SIG-M5 (cell line): ENCODE measurements around the gene ZEB1.

Experiments
- DNase-seq: peaks from one replicate; lab custom pipeline; 2025; lab: John Stamatoyannopoulos, UW

The ZEB1 gene

DNA sequence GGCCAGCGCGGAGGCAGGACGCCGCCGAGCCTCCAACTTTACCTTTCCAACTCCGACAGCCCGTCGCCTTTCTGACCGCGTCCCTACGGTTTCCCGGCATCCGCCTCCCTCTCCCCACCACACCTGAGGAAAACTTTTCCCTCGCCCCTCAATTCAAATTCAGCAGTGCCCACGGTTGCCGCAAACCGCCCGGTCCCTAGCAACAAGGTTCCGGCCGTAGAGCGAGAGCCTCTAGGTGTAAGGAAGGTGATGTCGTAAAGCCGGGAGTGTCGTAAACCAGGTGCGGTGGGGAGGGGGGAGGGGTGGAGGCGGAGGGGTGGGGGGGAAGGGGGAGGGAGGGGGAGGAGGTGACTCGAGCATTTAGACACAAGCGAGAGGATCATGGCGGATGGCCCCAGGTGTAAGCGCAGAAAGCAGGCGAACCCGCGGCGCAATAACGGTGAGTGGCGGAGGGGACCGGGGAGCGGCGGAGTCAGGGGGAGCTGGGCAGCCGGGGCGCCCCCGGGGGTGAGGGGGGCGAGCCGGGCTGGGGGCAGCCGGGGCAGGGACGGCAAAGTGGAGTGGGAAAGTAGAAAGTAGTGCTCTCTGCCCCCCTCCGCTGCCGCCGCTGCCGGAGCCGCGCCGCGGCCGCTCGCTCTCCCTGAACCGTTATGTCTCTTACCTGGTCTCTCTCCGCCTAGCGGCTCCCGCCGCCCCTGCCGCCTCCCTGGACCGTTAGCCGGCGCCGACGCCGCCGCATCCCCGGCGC lies at the start of gene ZEB1:
TSS of gene ZEB1 (plus strand) at position 363 of the 748 bp plus-strand sequence. CDS start at position 382, 19 bp downstream.
- no peak for DNase-seq

DNA sequence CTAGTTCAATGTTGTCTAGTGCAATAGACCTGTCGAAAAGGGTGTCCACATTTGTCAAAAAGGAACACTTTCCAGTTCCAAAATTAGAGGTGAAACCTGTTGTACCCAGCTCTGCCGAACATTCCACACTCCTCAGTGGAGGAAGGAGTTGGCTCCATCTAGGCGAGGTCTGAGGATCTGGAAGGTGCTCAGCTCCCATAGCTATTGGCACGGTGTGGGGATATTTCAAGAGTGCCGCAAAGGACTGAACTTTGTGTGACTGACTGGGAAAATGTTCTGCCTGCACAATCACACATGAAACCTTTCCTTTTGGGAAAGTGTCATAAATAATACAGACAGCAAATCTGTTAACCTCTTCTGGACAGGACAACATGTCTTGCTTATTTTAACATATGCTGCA lies 48.1 kb upstream of the ZEB1 start:
- no peak for DNase-seq

DNA sequence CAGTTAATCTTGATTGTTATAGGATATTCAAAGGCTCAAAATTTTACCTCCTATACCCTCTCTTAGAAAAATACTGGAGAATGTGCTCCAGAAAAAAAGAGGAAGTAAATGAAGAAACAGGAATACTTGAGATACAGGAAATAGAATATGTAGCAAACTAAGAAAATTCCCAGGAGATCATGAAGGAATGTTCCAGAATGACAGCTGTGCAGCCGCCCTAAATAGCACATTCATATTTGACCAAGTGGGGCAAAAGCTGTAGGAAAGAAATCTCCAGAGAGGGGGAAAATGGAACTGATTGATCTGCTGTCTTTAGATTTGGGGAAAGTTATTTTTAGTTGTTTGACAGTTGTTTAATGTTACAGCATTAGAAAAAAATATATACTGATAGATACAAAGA lies 46.2 kb upstream of the ZEB1 start:
- no peak for DNase-seq

DNA sequence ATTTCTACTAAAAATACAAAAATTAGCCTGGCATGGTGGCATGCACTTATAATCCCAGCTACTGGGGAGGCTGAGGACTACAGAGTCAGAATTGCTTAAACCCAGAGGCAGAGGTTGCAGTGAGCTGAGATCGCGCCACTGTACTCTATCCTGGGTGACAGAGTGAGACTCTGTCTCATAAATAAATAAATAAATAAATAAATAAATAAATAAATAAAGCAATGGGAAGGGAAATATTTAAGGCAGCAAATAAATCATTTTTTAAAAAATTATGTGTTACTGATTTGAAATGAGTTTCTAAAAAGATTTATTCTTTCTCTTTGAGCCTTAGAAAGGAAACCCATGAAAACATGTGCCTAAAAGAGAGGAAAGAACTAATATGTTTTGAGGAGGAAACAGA lies 45.2 kb upstream of the ZEB1 start:
- no peak for DNase-seq

DNA sequence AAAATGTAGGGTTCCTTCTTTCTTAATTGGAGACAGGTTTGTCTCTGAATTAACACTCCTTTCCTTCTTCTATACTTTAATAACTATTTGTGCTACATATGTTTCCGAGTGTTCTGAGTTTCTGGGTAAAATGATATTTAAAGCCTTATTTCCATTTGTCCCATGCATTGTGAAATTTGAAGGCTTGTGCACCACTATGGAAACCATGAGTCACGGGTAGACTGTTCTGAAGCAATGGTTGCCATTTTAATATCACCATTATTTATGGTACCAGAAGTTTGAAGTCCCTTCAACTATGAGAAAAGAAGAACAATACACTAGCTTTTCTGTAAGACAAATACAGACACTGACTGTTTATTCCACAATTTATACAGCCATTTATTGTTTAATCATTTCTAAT lies 44.7 kb upstream of the ZEB1 start:
- no peak for DNase-seq

DNA sequence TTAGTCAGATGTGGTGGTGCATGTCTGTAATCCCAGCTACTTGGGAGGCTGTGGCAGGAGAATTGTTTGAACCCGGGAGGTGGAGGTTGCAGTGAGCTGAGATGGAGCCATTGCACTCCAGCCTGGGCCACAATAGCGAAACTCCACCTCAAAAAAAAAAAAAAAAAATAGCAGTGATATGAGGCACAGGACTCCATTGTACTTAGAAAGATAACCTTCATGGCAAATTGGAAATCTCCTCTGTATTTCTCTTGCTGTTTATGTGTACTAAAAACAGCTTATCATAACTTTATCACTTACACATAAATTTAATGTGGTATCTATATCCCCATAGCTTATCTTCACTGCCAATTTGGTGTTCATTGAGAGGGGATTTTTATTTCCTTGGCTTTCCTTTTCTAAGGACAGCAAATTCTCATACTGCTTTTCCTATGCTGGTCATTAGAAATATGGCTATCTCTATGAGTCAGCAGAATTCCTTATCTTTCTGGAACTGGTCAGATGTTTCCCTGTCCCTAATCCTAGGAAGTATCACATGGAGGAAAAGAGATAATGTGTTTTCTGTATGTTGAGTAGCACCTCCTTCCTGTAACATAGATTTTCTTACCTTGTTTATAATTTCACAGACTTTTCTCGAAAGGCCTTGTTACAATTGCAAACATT lies 40.6 kb upstream of the ZEB1 start:
- DNase-seq, result no peak

DNA sequence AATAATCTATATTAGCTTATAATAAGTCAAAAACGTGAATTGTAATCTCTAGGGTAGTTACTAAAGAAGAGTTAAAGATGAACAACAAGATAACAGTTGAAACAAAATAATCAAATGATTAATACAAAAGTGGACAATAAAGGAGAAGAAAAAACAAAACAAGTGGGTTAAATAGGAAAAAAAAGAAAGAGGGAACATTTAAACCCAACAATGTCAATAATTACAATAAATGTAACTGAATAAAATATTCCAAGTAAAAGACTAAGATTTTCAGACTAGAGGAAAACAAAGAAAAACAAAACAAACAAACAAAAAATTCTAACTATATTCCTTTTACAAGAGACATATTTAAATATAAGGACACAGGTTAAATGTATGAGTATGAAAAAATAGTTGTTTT lies 38.0 kb upstream of the ZEB1 start:
- no peak for DNase-seq

DNA sequence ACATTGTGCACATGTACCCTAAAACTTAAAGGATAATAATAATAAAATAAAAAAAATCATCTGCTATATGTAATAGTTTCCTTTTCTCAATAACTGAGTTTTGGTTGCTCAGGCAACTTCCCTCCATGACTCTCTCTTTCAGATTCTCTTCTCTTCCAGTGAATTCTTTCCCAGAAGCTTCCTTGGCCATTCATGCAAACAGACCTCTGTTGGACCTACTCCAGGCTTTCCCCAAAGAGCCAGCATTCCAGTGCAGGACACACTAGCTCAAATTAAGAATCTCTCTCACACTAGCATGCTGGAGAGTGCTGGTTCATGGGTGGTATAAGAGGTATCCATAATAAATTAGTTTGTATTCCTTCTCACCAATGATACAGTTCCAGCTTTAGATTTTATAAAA lies 31.0 kb upstream of the ZEB1 start:
- DNase-seq, result no peak

DNA sequence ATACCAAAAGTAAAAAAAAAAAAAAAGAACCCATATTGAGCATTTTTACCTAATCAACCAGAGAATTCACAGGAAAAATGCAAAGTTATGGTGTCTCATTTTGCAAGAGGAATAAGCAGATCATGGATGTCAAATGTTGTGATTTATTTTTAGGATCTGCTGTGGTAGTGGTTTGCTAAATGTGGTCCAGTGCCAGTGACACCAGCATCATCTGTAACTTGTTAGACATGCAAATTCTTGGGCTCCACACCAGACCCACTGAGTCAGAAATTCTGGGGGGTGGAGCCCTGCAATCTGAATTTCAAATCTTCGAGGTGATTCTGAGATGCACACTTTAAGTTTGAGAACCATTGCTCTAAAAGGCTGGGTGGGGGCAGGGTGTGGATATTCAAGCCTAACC lies 30.1 kb upstream of the ZEB1 start:
- DNase-seq, result no peak

DNA sequence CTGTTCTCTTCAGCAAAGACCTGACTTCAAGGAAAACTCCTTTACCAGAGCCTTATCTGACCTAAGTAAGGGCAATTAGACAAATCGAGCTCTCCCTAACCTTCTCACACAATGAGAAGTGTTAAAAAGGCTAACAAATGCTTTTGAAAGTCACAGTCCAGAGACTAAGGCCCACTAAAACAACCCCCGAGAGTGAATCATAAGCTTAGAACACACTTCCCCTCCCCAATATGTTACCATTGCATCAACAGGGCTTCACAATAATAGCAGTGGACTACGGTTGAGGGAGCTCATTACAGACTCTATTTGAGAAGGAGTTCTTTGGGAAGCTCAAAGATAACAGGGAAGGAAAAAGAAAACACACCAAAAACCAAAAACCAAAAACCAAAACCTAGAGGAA lies 28.6 kb upstream of the ZEB1 start:
- DNase-seq, result no peak

DNA sequence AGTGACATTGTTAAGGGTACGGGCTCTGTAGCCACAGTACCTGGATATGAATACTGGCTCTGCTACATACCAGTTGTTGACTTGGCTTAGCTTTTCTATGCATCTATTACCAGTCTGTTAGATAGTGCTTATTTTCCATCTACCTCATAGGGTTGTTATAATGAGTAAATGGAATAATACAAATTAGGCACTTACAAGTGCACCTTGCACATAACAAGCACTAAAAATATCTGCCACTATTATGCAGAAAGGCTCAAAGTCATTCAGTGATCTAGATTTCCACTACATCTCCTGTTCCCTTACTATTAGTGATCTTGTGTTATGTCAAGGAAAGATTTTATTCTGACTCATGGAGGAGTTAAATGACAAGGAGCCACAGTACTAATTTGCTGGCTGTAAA lies 27.9 kb upstream of the ZEB1 start:
- no peak for DNase-seq

DNA sequence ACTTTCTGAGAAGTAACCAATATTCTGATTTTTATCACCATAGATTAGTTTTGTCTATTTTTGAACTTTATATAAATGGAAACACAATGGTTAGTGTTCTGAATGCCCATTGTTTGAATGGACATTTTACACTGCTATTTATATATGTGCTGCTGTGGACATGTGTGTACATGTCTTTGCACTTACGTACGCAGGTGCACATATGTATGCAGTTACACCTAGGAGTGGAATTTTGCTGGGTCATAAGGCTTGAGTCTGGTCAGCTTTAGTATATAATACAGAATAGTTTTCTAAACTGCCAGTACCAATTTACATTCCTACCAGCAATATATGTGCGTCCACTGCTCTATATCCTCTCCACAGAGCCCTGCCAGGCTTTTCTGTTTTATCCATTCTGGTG lies 24.5 kb upstream of the ZEB1 start:
- DNase-seq, result no peak

DNA sequence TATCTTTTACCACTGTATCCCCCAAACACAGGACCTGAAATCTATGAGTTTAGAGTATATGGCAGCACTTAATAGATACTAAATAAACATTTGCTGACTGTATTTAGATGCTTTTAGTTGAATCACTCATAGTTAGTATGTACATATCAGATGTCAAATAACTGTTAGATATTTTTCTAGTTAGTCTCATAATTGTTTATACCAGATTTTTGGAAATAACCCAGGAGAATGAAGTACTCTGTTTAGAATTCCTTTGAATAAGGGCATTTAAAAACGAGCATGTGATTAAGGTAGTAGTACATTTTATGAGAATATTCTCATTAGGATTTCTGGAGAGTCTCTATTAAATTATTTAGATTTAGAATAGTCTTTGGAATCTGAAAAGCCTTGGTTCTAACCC lies 22.3 kb upstream of the ZEB1 start:
- no peak for DNase-seq

DNA sequence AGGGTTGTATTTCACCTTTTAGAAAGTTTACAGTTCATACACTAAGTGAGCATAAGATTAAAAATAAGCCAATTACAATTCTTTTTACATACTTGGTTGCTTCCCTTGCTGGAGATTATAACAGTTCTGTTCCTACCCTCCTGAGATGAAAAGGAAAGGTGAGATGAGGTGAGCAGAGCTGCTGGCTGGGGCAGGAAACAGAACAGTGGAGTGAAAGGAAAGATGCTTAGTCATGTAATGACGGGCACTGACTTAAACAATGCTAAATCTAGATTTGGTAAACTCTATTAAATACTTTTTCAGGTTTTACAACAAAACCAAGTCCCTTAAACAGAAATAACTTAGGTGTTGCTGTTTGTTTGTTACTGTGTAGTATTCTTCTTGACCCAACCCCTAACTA lies 19.9 kb upstream of the ZEB1 start:
- no peak for DNase-seq

DNA sequence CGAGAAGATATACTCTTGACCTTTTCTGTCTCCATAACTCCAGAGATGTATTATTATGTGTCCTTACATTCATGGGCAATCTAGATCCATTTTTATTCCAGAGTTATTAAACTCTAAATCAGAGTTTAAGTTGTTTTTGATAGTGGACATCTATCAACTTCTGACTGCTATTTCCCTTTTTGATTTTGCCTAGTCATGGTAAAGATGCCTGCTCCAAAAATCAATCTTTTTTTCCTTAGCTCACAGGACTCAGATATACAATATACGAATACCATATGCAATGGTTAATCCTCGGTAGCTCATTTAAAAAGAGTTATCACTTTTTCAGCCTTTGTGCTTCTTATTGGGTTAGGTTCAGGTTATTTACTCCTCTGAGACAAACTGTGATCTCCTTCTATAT lies 15.8 kb upstream of the ZEB1 start:
- no peak for DNase-seq

DNA sequence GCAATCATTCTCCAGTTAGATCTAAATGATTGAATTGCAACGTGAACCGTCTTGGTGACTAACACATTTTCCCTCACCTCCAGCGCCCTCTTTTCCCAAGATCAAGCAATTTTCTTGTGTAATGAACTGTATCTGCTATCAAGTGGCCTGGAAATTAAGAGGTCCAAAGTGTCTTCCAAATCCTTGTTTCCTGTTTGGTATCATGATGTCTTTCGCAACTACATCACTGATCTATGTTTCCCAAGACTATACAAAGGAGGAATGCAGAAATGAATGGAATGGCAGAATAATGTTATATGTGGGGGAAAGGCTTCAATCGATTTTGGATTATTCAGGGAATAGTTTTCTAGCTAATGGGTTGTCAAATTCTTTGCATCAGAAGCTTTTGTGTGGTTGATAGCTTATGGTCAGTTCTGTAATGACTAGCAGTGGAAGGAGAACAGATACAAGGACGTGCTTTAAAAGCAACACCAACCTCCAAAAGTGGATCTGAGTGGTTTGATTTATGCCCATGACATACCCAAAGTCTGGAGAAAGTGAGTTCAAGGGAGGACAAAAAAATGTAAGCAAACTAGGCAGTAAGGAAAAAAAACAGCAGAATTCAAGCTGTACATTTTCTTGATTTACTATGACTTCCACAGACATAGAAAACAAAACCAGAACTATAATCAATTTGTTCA lies 14.6 kb upstream of the ZEB1 start:
- no peak for DNase-seq

DNA sequence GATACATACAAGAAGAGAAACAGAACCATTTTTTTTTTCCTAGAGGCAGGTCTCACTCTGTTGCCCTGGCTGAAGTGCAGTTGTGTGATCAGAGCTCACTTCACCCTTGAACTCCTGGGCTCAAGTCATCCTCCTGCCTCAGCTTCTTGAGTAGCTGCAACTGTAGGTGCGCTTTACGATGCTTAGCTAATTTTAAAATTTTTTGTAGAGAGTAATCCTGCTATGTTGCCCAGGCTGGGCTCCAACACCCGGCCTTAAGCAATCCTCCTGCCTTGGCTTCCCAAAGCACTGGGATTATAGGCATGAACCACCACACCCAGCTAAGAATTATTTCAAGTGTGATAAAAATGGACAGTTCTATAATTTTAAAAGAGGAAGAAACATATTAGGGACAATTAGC lies 5.6 kb upstream of the ZEB1 start:
- DNase-seq, result no peak

DNA sequence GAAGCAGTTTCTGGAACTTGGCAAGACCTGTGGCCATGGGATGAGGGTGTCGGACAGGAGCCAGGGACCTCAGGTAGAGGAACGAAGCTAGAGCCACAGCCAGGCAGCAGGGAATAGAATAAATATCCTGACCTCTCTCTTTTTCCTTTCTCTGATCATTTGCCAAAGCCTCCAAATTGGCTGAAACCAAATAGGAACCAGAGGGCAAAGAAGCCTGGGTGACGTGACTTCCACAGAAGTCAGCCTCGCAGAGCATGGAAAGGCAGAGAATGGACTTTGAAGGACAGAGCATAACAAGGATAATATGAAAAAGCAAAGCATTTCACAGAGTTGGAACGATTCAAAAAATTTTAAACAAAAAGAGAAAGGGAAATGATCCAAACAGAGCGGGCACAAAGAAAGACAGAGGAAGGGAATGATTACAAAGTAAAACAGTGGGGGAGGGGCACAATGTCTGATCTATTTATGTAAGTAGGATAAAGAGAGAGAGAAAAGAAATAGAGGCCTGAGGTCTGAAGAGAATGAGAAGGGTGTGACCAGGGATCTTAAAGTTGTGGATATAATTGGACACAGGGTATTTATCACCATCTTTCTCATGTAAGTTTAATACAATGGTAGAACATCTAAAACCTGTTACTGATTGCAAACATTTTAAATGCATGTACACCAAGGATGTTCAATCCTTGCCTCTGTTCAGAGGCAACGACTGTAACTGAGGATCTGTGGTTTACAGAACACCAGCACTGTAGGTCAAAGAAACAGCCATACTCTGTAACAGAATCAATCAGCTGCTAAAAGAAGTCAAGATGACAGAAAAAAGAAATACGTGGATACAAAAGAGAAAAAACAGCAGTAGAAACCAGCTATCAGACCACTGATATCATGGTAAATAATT lies 4.5 kb upstream of the ZEB1 start:
- no peak for DNase-seq

DNA sequence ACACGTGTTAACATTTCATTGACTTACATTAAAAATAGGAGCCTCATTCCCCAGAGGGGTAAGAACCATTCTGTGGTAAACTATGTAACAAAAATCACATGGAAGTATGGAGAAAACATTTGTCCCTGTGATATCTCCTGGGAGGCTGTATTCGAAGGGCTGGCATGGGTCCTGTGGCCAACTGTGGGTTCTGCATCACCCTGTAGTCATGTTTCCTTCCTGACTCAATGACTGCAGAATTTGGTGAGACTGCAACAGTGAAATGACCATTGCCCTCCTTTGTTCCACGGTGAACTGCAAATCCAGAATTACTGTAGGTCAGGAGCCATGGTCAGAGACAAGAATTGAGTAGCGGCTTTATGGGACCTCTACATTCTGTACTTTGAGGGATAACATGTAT lies 3.6 kb upstream of the ZEB1 start:
- DNase-seq, result no peak

DNA sequence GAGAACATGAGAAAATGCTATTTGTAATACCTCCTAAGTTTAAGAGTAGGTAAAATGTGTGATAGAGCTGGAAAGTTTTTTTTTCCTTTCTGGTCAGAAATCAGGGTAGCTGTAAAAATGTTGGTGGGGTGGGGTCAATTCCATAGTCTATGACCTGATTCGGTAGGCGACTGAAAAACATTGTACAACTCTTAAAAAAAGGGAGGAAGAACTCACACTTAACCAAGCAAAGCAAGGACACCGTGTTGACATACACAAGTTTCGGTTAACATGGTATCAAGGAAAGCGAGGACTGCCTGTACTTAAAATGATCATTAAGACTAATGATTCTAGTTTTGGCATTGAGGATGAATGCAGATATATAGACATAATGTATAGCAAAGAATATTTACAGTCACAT lies 1.8 kb upstream of the ZEB1 start:
- DNase-seq, result no peak

DNA sequence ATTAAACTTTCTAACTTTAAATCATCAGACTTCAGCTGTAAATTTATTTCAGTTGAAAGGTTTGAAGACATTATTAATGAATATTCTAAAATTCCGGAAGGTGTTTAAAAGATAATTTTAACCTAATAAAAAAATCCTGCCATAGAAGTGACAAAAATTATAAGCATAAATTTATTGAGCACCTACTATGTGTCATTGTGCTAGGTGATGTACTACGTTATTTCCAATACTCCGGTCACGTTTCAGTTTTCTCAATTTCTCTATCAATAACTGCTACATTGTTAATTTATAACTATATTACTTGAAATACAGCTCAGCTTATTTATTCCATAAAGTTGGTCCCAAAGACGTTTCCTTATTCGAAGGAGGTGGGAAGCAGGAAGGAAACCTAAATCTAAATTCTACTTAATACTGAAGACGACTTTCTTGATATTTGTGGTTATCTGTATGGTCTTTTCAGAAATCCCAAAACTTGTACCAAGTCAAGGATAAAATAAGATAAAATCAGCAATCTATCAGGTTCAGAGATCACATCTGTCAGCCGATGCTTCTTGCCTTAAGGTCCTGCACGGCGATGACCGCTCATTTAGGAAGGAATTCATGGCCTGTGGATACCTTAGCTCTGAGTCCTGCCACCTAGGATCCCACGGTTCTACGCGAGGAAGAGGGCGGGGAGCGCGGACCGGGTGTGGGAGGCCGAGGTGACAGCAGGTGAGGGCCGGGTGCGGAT lies 1.2 kb upstream of the ZEB1 start:
- no peak for DNase-seq

DNA sequence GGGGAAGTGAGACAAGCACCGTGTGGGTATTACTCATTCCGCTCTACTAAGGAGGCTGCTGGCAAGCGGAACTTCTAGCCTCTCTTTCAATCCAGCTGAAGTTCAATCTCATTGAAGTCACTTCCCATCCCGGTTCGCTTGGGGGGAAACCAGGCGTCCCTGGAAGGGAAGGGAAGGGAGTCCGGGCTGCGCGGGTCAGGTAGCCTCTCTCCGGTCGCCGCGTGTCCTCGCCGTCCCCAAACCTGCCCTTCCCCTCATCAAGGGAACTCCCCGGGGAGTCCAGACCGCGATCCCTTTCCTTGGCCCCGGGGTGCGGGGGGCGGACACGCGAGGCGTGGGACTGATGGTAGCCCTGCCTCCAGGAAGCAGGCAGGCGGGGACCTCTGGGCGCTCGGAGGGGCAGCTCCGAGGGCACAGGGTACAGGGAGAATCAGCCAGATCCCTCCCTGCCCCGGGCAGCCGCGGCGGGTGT lies 598 bp upstream of the ZEB1 start:
- DNase-seq, result peak; percentile 42
